EH (cell line): ENCODE measurements around the gene ITSN1.

Experiments used
- DNase-seq: peaks from one replicate; pipeline ENCODE4 v3.0.0-alpha.2; 2015; ENCODE audit warnings: low read depth

The ITSN1 gene

GRCh38 chr21:33731447-33731846, 89.1 kb downstream of the ITSN1 start:
- no peak for DNase-seq

DNA sequence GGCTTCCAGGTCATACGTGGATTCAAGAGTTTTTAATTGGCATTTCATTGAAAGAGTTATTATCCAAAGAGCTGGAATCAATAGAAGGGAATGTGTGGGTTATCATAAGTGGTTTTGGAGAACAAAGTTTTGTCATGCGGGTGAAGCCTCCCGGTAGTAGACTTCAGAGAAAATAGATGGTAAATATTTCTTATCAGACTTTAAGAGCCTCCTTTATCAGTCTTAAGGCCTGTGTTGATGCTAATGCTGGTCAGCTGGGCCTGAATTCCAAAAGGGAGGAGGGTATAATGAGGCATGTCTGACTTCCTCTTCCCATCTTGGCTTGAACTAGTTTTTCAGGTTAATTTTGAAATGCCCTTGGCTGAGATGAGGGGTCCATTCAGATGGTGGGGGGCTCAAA, 89.7 kb downstream of the ITSN1 start:
- no peak for DNase-seq

- DNase-seq: no peak
Observed at GRCh38 chr21:33733601-33734000, 91.3 kb downstream of the ITSN1 start.

GRCh38 chr21:33734291-33734690, 92.0 kb downstream of the ITSN1 start:
- peak; percentile 35 for DNase-seq

GRCh38 chr21:33734818-33735217, 92.5 kb downstream of the ITSN1 start:
- no peak for DNase-seq

DNA sequence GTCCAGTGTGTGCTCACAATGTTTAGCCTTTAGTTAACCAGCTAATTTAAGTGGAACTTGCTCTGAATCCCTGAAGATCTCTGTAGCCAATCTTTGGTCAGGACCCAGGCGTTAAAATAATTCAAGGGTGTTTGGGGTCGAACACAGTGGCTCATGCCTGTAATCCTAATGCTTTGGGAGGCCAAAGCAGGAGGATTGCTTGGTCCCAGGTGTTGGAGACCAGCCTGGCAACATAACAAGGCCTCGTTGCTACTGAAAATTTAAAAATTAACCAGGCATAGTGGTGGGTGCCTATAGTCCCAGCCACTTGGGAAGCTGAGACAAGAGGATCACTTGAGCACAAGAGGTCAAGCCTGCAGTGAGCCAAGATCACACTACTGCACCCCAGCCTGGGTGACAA, 94.3 kb downstream of the ITSN1 start:
- DNase-seq: no peak

- no peak for DNase-seq
Observed at GRCh38 chr21:33739701-33740100, 97.4 kb downstream of the ITSN1 start.

DNA sequence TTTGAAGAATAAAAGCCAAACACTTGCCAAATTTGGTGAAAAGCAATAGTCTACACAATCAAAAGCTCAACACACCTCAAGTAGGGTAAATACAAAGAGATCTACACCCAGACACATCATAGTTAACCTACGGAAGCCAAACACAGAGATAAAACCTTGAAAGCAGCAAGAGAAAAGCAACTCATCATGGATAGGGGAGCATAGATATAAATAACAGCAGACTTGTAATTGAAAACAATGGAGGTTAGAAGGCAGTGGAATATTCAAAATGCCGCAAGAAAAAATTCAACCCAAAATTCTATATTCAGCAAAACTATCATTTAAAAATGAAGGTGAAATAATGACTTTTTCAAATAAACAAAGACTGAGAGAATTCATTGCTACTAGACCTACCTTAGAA, 105.1 kb downstream of the ITSN1 start:
- DNase-seq: no peak

GRCh38 chr21:33748903-33749302, 106.6 kb downstream of the ITSN1 start:
- no peak for DNase-seq

DNA sequence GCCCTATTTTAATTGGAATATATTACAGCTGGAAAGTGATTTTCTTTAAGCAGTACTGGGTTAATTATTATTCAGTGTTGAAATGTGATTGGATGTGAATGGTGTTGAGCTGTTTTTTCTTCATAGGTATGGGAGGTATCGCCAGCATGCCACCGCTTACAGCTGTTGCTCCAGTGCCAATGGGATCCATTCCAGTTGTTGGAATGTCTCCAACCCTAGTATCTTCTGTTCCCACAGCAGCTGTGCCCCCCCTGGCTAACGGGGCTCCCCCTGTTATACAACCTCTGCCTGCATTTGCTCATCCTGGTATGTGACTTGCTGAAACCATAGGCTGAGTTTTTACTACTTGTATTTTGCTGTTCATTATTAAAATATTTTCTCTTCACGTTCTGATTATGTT, 107.7 kb downstream of the ITSN1 start:
- DNase-seq: no peak

DNA sequence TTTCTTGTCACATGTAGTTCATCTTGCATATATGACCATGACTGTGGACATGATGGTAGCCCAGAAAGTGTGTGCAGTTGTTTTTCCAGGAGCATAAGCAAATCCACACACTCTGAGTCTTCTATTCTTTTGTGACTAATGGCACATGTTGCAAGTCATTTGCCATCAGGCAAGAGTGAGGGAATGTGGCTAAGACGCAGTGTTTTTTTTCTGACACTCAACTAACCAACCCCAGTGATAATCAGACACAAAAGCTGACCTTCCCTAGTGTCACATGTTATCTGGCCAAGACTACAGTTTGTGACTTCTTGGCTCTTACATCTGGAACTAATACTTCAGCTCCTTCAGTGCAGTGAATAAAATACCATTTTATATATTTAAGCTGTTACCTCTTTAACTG, 108.8 kb downstream of the ITSN1 start:
- DNase-seq: peak; percentile 60

DNA sequence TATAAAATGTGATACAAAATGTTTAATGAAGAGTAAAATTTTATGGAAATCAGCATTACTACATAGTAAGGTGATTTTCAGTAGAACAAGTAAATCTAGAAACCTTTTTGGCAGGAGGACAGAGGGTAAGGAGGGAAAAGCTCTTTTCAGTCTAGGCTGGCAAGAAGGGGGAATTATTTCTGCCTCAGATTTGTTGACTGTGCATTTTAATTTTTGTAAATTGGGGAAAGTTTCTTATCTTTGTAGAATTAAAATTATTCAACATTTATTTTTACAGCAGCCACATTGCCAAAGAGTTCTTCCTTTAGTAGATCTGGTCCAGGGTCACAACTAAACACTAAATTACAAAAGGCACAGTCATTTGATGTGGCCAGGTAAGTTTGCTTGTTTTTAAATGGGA, 109.2 kb downstream of the ITSN1 start:
- no peak for DNase-seq

DNA sequence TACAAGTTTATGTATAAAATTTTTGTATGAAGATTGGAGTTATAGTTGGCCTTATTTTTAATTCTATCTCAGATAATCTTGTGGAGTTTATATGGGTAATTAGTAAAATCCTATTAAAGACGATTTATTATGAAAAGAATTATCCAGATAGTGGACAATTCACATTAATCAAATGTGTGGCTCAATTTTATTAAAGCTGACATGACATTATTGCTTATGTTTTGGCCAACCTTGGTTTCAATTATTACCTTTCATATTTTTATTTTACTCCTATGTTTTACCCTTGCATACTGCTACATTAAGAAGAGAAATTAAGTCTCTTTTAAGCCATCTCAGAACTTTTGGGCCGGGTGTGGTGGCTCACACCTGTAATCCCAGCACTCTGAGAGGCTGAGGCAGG, 110.0 kb downstream of the ITSN1 start:
- no peak for DNase-seq

- no peak for DNase-seq
Observed at GRCh38 chr21:33753886-33754285, 111.6 kb downstream of the ITSN1 start.

DNA sequence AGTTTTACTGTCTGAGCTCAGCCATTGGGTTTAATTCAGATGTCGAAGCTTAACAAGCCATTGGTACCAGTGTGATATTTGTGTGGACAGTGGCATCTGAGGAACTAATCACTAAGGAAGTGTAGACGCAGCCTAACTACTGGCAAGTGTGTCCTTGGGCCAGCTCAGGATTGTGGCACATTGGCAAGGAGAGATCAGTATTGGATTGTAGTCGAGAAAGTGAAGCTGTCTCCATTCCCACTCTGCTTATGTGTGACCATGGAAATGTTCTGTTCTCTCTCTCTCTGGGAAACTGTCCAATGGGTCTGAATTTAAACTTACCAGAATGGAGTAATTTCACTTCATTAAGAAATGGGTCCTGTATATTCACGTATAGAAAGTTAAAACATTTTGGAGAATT, 112.2 kb downstream of the ITSN1 start:
- DNase-seq: no peak

DNA sequence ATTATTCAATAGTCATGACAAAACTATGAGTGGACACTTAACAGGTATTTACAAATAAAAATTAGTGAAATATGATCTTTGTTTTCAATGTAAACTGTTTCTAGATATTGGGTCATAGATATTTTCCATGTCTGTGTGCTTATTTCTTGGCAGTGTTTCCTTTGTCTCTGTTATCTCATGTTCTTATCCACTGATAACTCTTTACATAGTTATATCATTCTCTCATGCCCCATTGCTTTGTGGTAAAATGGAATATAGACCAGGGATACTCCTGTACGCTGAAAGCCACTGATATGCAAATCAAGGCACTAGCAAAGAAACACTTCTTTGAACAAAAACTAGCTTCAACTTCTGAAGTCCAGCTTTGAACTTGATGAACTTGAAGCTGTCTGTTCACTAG, 113.1 kb downstream of the ITSN1 start:
- DNase-seq: no peak

DNA sequence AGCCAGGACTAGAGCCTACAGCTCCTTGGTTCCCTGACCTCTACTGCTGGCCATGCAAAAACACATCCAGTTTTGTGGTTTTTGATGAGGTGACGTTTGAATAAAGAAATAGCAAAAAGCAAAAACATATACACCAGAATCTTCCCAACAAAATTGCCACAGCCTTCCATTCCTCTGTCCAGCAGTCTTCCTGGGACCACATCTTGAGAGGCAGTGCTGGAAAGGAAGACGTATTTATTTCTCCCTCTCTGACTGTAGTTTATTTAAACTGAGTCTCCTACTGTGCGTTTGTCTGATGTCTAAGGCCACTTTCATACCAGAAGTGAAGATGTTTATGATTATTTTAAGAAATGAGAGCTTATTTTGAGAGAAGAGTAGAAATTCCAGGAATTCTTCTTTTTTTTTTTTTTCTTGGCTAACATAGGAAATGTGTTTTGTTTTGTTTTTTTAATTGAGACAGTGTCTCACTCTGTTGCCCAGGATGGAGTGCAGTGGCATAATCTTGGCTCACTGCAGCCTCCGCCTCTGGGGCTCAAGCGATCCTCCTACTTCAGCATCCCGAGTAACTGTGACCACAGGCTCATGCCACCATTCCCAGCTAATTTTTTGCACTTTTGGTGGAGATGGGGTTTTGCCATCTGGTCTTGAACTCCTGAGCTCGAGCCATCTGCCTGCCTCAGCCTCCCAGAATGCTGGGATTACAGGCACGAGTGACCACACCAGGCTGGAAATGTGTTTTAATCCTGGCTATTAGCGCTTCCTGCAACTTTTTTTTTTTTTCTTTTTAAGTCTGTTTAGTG, 118.5 kb downstream of the ITSN1 start:
- peak; percentile 95 for DNase-seq

DNA sequence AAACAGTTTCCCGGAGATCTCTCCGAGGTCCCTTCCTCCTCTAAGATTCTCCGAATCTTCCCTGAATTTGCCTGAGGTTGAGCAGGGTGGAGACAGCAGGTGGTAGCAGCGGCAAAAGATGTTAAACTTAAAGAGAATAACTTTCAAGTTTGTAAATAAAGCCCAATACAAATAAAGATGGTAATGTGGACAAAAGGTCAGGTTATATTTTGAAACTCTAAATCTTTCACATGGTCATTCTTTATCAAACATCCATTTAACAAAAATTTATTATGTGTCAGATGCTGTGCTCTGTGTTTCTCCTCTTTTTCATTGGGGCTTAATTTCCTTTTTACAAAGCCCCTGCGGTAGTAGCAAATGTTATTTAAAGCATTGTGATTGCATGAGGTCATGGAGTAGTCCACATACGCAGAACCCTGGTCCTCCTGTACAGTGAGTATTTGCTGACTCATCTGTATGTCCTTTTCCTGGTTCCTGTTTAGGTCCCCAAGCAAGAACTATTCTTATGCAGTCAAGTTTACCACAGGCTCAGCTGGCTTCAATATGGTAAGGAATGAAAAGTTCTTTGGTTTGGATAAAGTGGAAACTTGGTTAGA, 119.2 kb downstream of the ITSN1 start:
- DNase-seq: peak; percentile 99

DNA sequence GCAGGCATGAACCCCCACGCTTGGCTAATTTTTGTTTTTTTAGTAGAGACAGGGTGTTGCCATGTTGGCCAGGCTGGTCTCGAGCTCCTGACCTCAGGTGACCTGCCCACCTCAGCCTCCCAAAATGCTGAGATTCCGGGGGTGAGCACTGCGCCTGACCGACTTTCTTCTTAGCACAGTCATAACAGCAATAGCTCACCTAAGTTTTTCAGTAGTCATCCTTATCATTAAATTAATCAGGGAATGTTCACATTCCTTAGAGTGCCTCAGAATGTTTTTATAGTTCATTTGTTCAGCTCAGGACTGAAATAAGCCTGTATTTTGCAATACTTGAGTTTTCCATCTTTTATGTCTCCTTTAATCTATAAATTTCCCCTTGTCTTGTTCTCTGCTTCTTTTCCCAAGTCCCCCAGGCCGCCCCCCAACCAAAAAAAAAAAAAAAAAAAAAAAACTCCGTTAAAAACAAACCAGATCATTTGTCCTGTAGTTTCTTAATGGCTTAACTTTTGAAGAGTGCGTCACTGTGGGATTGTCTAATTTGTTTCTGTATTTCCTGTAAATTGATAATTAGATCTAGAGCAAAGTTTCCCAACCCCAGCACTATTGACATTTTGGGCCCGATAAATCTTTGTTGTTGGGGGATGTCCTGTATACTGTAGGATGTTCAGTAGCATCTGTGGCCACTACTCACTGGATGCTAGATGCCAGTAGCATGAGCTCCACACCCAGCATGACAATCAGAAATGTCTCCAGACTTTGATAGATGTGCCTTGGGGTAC, 120.7 kb downstream of the ITSN1 start:
- DNase-seq: peak; percentile 80

DNA sequence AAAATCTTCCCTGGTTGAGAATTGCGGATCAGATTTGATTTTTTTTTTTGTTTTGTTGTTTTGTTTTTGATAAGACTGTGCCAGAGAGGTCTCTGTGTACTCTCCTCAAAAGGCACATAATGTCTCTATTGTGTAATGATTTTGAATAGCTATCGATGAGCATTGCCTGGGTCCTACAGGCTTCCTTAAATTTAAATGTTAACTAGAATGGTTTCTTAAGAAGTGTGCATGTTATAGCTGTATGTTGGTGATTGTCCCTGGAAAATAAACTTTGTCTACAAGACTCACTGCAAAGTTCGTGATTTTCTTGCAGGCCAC, 121.2 kb downstream of the ITSN1 start:
- no peak for DNase-seq

- peak; percentile 73 for DNase-seq
Observed at GRCh38 chr21:33767236-33767635, 124.9 kb downstream of the ITSN1 start.

GRCh38 chr21:33767960-33768359, 125.7 kb downstream of the ITSN1 start:
- no peak for DNase-seq

- DNase-seq: no peak
Observed at GRCh38 chr21:33769057-33769456, 126.8 kb downstream of the ITSN1 start.
